BLaER1 treated with 17β-estradiol and CSF1 and Interleukin-3, amounts not matched to agents 10 nM and 100 nM (cell line): ENCODE results near the gene LIPN.

Experiments used
- H3K27ac ChIP-seq, 11 experiments: shearing (Covaris generic); formaldehyde crosslinking; 2 replicates each; pipeline ENCODE4 v1.8.1; 2022
- H3K27me3 ChIP-seq, 11 experiments: shearing (Covaris generic); formaldehyde crosslinking; 2 replicates each; pipeline ENCODE4 v1.8.1; 2022
- H3K36me3 ChIP-seq, 11 experiments: shearing (Covaris generic); formaldehyde crosslinking; 2 replicates each; pipeline ENCODE4 v1.8.1; 2022
- H3K4me1 ChIP-seq, 10 experiments: shearing (Covaris generic); formaldehyde crosslinking; 2 replicates each; pipeline ENCODE4 v1.8.1; 2022
- H3K4me2 ChIP-seq, 11 experiments: shearing (Covaris generic); formaldehyde crosslinking; 2 replicates each; pipeline ENCODE4 v1.8.1; 2022
- H3K4me3 ChIP-seq, 10 experiments: shearing (Covaris generic); formaldehyde crosslinking; 2 replicates each; pipeline ENCODE4 v1.8.1; 2022
- H3K9ac ChIP-seq, 11 experiments: shearing (Covaris generic); formaldehyde crosslinking; 2 replicates each; pipeline ENCODE4 v1.8.1; 2022
- H3K9me3 ChIP-seq, 11 experiments: shearing (Covaris generic); formaldehyde crosslinking; replicated peaks in 1 of 11; 2 replicates each; pipeline ENCODE4 v1.8.1; 2022
- H4K20me1 ChIP-seq, 11 experiments: shearing (Covaris generic); formaldehyde crosslinking; 2 replicates each; pipeline ENCODE4 v1.8.1; 2022
- Cebpa-rat ChIP-seq, 11 experiments: shearing (Covaris generic); IDR thresholded peaks; 2 replicates each; pipeline ENCODE4 v1.8.1; 2022

Gene LIPN

GRCh38 chr10:88792661-88793060, 32.8 kb downstream of the LIPN start:
- H3K9me3 ChIP-seq = no peaks in the 10 kb centered on the region
- no peak overlapping the region for H3K4me3 ChIP-seq
- H3K4me2 ChIP-seq = peak overlapping the region in 5 of 11 experiments; percentile 1 to 40 (median 36); a peak in 7 of 22 replicates
- H3K27me3 ChIP-seq = no peaks in the 10 kb centered on the region
- H3K36me3 ChIP-seq = no peaks in the 10 kb centered on the region
- H4K20me1 ChIP-seq = no peaks in the 10 kb centered on the region
- no peak overlapping the region; a peak in 1 of 22 replicates for H3K9ac ChIP-seq
- H3K4me1 ChIP-seq = peaks cover 0 to 25% (median 1%) of the 10 kb centered on the region in 10 experiments; a peak in 9 of 20 replicates
- H3K27ac ChIP-seq = peak overlapping the region in 2 of 11 experiments; percentile 22 to 32; a peak in 1 of 22 replicates
- TF ChIP-seq Cebpa-rat (IDR thresholded peaks at IDR 0.05) = peak in 8 of 11 experiments; percentile 11 to 65 (median 41); a peak in 7 of 22 replicates

- Histone ChIP-seq H3K4me1 (peaks cover 0 to 25% (median 1%) of the 10 kb centered on the region in 10 experiments; a peak in 9 of 20 replicates), H3K4me3 (no peak overlapping the region), H3K9me3 (no peaks in the 10 kb centered on the region), H3K36me3 (no peaks in the 10 kb centered on the region), H3K27me3 (no peaks in the 10 kb centered on the region), H3K4me2 (peak overlapping the region in 5 of 11 experiments; percentile 10 to 53 (median 27); a peak in 4 of 22 replicates), H3K9ac (no peak overlapping the region), H3K27ac (no peak overlapping the region), H4K20me1 (no peaks in the 10 kb centered on the region)
- TF ChIP-seq Cebpa-rat (IDR thresholded peaks at IDR 0.05) = no peak
Observed at GRCh38 chr10:88793712-88794299, 34.0 kb downstream of the LIPN start.

GRCh38 chr10:88794731-88795130, 34.9 kb downstream of the LIPN start:
- TF ChIP-seq Cebpa-rat (IDR thresholded peaks at IDR 0.05) = no peak
- Histone ChIP-seq H3K36me3 (no peaks in the 10 kb centered on the region), H3K27ac (no peak overlapping the region), H3K9me3 (no peaks in the 10 kb centered on the region), H3K4me1 (peaks cover 0 to 25% (median 1%) of the 10 kb centered on the region in 10 experiments; a peak in 9 of 20 replicates), H3K27me3 (no peaks in the 10 kb centered on the region), H3K9ac (no peak overlapping the region), H3K4me2 (no peak overlapping the region), H4K20me1 (no peaks in the 10 kb centered on the region), H3K4me3 (no peak overlapping the region)

- no peak for TF ChIP-seq Cebpa-rat (IDR thresholded peaks at IDR 0.05)
- no peaks in the 10 kb centered on the region for H3K9me3 ChIP-seq
Observed at GRCh38 chr10:88800152-88801125, 40.6 kb downstream of the LIPN start.

GRCh38 chr10:88802523-88803285, 42.9 kb downstream of the LIPN start, which contains the start of gene LIPM:
Gene LIPM, plus strand, starts transcription at chr10:88802730. Its CDS starts 167 bp downstream, at chr10:88802897.
- Histone ChIP-seq H3K9ac (no peak within 1 kb of the TSS), H3K4me1 (no peaks in the 10 kb centered on the region)
- no peak for TF ChIP-seq Cebpa-rat (IDR thresholded peaks at IDR 0.05)

More at GRCh38 chr10:88800152-88801125, 40.6 kb downstream of the LIPN start:
- no peaks in the 10 kb centered on the region for H3K36me3 ChIP-seq
- H4K20me1 ChIP-seq = no peaks in the 10 kb centered on the region
- H3K4me3 ChIP-seq = no peak overlapping the region
- H3K4me1 ChIP-seq = no peaks in the 10 kb centered on the region
- no peak overlapping the region for H3K4me2 ChIP-seq
- no peak overlapping the region for H3K27ac ChIP-seq
- H3K9ac ChIP-seq = no peak overlapping the region
- no peaks in the 10 kb centered on the region for H3K27me3 ChIP-seq

GRCh38 chr10:88803641-88804040, 43.8 kb downstream of the LIPN start:
- no peaks in the 10 kb centered on the region for H3K4me1 ChIP-seq
- no peaks in the 10 kb centered on the region for H4K20me1 ChIP-seq
- TF ChIP-seq Cebpa-rat (IDR thresholded peaks at IDR 0.05) = no peak
- no peak overlapping the region for H3K27ac ChIP-seq
- no peak overlapping the region for H3K4me2 ChIP-seq
- H3K36me3 ChIP-seq = no peaks in the 10 kb centered on the region
- H3K27me3 ChIP-seq = no peaks in the 10 kb centered on the region
- no peaks in the 10 kb centered on the region for H3K9me3 ChIP-seq
- H3K9ac ChIP-seq = no peak overlapping the region
- no peak overlapping the region for H3K4me3 ChIP-seq

More at GRCh38 chr10:88802523-88803285, 42.9 kb downstream of the LIPN start, which contains the start of gene LIPM:
- Histone ChIP-seq H3K27ac (no peak within 1 kb of the TSS), H3K9me3 (no peaks in the 10 kb centered on the region), H3K4me3 (no peak within 1 kb of the TSS), H3K36me3 (no peaks in the 10 kb centered on the region), H4K20me1 (no peaks in the 10 kb centered on the region), H3K4me2 (no peak within 1 kb of the TSS), H3K27me3 (no peaks in the 10 kb centered on the region)

GRCh38 chr10:88804083-88804812, 44.4 kb downstream of the LIPN start:
- no peak for TF ChIP-seq Cebpa-rat (IDR thresholded peaks at IDR 0.05)
- Histone ChIP-seq H3K36me3 (no peaks in the 10 kb centered on the region), H3K4me1 (no peaks in the 10 kb centered on the region), H3K27me3 (no peaks in the 10 kb centered on the region), H3K4me3 (no peak overlapping the region), H3K9ac (no peak overlapping the region), H3K9me3 (no peaks in the 10 kb centered on the region), H3K27ac (no peak overlapping the region), H4K20me1 (no peaks in the 10 kb centered on the region), H3K4me2 (no peak overlapping the region)

GRCh38 chr10:88805361-88805760, 45.5 kb downstream of the LIPN start:
- Histone ChIP-seq H3K9ac (no peak overlapping the region), H3K9me3 (no peaks in the 10 kb centered on the region), H3K27ac (no peak overlapping the region), H4K20me1 (no peaks in the 10 kb centered on the region), H3K36me3 (no peaks in the 10 kb centered on the region), H3K4me2 (no peak overlapping the region), H3K4me1 (no peaks in the 10 kb centered on the region), H3K27me3 (no peaks in the 10 kb centered on the region), H3K4me3 (no peak overlapping the region)
- TF ChIP-seq Cebpa-rat (IDR thresholded peaks at IDR 0.05) = no peak
